ENCODE results near the gene HCN3. TPM values are rescaled to one million over a fixed set of nuclear protein-coding genes. Genes with fewer than 3 reads are reported as not detected.

Gene HCN3
- total RNA-seq, 1 donor from 2014 or later: 2.5 TPM

DNA sequence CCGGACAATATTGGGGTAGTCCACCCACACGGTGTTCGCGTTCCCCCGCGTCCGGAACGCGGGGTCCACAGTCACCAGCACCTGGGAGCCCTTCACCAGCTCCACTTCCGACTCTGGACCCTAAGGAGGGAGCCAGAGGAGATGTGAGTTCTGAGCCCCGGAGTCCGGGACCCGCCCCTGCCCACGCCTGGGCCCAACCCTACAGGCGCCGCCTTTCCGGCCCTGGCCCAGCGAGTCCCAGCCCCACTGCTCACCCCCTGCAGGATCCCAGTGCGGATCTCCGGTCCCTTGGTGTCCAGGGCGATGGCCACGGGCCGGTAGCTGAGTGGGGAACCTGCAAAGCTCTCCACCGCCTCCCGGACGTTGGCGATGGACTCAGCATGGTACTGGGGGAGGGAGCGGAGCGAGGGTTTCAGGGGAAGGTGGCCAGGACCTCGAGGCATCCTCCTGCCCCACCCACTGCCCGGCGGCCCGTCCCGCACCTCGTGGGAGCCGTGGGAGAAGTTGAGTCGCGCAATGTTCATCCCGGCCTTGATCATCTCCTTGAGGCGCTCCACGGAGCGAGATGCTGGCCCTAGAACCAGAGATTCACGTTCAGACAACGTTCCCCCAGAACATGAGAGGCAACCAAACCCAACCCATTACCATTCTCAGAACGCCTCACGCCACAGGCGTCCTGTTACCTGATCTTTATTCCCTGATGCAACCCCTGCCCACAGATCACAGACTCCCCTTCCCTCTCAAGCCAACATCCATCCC lies 18.1 kb downstream of the HCN3 start:
- no peak for DNase-seq (ENCODE audit: low spot score)
- Mint-ChIP-seq H3K36me3 (ENCODE audit: low read depth) (no peaks in the 10 kb centered on the region), H3K27me3 (ENCODE audit: insufficient read depth) (peaks cover 31% of the 10 kb centered on the region), H3K27ac (no peak overlapping the region), H3K4me1 (ENCODE audit: low read depth) (peaks cover 6% of the 10 kb centered on the region), H3K4me3 (no peak overlapping the region), H3K9me3 (no peaks in the 10 kb centered on the region)
- intact Hi-C loops (cut with micrococcal nuclease): no loop called here

DNA sequence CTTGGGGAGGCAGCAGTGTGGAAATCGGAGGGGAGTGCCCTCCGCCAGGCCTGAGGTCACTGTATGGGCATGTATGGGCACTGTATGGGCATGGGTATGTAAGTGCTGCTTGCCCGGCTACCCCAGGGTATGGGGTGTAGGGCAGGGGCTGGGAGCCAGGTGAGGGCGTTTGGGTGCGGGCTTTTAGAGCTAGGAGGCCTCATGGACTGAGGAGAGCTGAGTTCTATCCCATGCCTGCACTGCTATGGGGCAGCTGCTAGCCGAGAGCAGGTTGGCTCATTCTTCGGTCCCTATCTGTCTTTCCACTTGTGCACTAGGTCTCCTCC lies 18.6 kb downstream of the HCN3 start:
- H3K4me1 Mint-ChIP-seq (ENCODE audit: low read depth): peaks cover 6% of the 10 kb centered on the region
- H3K36me3 Mint-ChIP-seq (ENCODE audit: low read depth): no peaks in the 10 kb centered on the region
- H3K27ac Mint-ChIP-seq: no peak overlapping the region
- no peak overlapping the region for H3K4me3 Mint-ChIP-seq
- H3K9me3 Mint-ChIP-seq: no peaks in the 10 kb centered on the region
- intact Hi-C loops (cut with micrococcal nuclease): no loop called here
- DNase-seq (ENCODE audit: low spot score): no peak
- peaks cover 30% of the 10 kb centered on the region for H3K27me3 Mint-ChIP-seq (ENCODE audit: insufficient read depth)

DNA sequence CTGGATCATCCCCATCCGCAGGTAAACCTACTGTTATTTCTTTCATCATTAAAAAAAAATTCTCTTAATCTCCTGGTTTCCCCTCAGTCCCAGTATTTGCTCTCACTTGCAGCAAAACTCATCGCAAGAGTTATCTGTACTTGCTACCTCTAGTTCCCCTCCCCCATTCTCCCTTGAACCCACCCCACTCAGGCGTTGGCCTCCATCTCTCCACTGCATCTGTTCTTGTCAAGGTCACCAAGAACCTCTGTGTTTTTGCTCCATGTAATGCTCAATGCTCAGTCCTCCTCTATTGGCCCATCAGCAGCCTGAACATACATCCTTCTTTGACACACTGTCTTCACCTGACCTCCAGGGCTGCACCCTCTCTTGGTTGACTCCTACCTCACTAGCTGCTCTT lies 19.4 kb downstream of the HCN3 start:
- intact Hi-C loops (cut with micrococcal nuclease): no loop called here
- peaks cover 6% of the 10 kb centered on the region for H3K4me1 Mint-ChIP-seq (ENCODE audit: low read depth)
- DNase-seq (ENCODE audit: low spot score): no peak
- H3K27me3 Mint-ChIP-seq (ENCODE audit: insufficient read depth): peaks cover 28% of the 10 kb centered on the region
- no peak overlapping the region for H3K27ac Mint-ChIP-seq
- no peak overlapping the region for H3K4me3 Mint-ChIP-seq
- no peaks in the 10 kb centered on the region for H3K9me3 Mint-ChIP-seq
- no peaks in the 10 kb centered on the region for H3K36me3 Mint-ChIP-seq (ENCODE audit: low read depth)

DNA sequence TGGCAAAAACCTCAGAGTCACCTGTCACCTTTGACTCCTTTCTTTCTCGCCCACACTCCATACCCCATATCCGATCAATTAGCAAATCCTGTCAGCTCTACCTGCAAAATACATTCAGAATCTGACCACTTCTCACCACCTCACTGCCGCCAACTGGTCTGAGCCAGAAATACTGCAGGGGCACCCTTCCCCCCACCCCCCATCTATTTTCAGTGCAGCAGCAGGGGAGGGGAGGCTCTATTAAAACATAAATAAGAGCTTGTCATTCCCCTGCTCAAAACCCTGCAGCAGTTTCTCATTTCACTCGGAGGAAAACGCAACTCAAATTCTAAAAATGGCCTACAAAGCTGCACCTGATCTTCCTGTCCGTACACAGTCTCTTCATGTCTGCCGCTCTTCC lies 20.1 kb downstream of the HCN3 start:
- H3K9me3 Mint-ChIP-seq: no peaks in the 10 kb centered on the region
- H3K4me1 Mint-ChIP-seq (ENCODE audit: low read depth): peaks cover 6% of the 10 kb centered on the region
- H3K4me3 Mint-ChIP-seq: no peak overlapping the region
- no peak for DNase-seq (ENCODE audit: low spot score)
- no peaks in the 10 kb centered on the region for H3K36me3 Mint-ChIP-seq (ENCODE audit: low read depth)
- peaks cover 28% of the 10 kb centered on the region for H3K27me3 Mint-ChIP-seq (ENCODE audit: insufficient read depth)
- no peak overlapping the region for H3K27ac Mint-ChIP-seq
- intact Hi-C loops (cut with micrococcal nuclease): no loop called here

DNA sequence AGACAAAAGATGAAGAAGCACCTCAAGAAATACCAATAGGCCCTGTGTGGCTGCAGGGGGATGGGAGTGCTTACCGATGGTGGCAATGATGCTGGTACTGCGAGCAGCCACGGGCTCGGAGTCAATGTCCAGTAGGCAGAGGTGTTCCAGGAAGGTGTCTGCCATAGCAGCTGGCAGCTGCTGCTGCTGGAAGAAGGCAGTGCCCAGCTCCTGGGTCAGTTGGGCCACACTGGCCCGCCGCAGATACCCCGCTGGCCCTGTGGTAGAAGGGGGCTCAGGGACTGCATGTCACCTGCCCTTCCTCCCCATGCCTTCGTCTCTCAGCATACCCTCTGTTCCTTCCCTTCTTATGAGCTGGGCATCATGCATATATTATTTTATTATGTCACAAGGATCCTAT lies 22.8 kb downstream of the HCN3 start:
- H3K27me3 Mint-ChIP-seq (ENCODE audit: insufficient read depth): peaks cover 12% of the 10 kb centered on the region

DNA sequence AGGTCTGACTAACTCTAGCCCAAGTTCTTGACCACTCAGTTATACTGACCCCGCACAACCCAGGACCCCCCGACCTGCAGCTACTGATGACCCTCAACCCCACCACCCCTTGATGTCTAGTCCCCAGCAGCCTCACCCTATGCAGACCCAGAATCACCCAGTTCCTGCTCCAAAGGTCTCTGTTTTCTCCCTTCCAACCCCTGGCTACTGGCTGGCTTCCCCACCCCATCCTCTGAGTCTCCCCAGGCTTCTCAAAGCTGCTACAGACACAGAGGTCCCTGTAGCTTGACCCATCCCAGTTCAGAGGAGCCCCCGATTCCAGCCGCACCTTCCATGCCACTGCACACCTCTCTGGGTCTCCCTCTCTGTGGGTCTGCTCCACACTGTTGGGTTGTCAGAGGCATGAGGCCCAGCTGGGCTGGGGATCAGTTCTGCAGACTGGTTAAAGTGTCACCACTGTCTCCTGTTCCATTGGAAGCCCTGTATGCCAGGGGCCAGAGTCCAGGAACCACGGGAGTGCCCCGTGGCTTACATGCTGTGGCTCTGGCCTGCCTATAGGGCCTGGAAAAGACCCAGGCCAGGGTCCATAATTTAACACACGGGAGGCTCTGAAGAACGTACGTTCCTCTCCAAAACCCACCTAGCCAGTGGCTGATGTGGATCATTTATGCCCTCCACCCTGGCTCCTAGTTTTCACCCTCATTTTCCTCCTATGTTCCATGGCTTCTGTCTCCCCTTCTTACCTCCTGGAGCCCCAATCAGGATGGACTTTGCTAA lies 23.5 kb downstream of the HCN3 start:
- H3K4me3 Mint-ChIP-seq: no peak overlapping the region
- H3K9me3 Mint-ChIP-seq: no peaks in the 10 kb centered on the region
- intact Hi-C loops (cut with micrococcal nuclease): no loop called here
- no peak for DNase-seq (ENCODE audit: low spot score)
- H3K27ac Mint-ChIP-seq: no peak overlapping the region
- no peaks in the 10 kb centered on the region for H3K4me1 Mint-ChIP-seq (ENCODE audit: low read depth)
- H3K27me3 Mint-ChIP-seq (ENCODE audit: insufficient read depth): peaks cover 8% of the 10 kb centered on the region
- no peaks in the 10 kb centered on the region for H3K36me3 Mint-ChIP-seq (ENCODE audit: low read depth)

More for the DNA sequence above, 22.8 kb downstream of the HCN3 start:
- Mint-ChIP-seq H3K36me3 (ENCODE audit: low read depth) (no peaks in the 10 kb centered on the region), H3K27ac (no peak overlapping the region), H3K4me1 (ENCODE audit: low read depth) (no peaks in the 10 kb centered on the region), H3K9me3 (no peaks in the 10 kb centered on the region), H3K4me3 (no peak overlapping the region)
- intact Hi-C loops (cut with micrococcal nuclease): no loop called here
- no peak for DNase-seq (ENCODE audit: low spot score)

DNA sequence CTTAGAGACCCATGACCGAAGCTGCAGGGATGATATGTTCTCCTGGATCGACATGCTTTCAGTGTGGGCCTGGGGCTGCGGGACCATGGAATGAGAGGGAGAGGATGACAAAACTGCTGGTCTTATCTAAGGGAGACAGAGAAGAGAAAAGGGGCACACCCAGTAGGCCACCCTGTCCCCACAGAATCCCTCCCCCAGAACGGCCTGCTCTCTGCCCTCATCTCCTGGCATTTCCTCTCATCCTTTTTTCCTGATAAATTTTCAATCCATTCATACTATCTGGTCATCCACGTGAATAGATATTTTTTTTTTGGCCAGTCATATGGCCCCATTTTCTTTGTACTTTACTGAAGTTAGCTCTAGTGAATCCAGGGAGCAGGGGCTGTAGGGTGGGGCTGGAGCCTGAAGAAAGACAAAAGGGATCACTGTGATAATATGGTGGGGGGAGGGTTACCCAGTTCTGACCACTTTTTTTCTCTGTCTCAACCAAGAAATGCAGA lies 24.1 kb downstream of the HCN3 start, which contains the start of gene PKLR:
PKLR (minus strand) TSS at position 97 of the 500 bp plus-strand sequence; CDS start at position 54, 43 bp downstream.
- no peak for DNase-seq (ENCODE audit: low spot score)
- no peak within 1 kb of the TSS for H3K27ac Mint-ChIP-seq
- no peak within 1 kb of the TSS for H3K4me3 Mint-ChIP-seq
- no peaks in the 10 kb centered on the region for H3K4me1 Mint-ChIP-seq (ENCODE audit: low read depth)
- no peaks in the 10 kb centered on the region for H3K9me3 Mint-ChIP-seq
- peaks cover 2% of the 10 kb centered on the region for H3K27me3 Mint-ChIP-seq (ENCODE audit: insufficient read depth)
- intact Hi-C loops (cut with micrococcal nuclease): no loop called here
- no peaks in the 10 kb centered on the region for H3K36me3 Mint-ChIP-seq (ENCODE audit: low read depth)

DNA sequence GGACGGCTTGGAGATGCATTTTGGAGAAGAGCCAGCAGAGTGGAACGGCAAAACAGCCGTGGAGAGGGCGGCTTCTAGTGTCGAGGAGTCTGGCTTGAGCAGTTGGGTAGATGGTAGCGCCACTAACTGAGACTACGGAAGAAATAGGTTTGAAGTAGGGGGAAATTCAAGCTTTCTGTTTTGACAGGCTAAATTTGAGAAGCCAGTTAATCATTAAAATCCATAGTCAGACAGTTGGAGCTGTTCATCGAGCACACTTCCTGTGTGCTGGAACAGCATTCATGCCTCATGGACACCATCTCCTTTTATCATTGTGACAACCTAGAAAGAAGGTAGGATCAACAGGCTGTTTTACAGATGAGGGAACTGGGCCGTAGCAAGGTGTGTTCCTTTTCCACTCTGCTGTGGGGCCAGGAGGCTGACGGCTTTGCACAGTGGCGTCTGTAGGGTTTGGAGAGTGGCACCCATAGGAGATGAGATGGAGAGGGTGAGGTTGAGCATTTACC lies 27.3 kb downstream of the HCN3 start:
- intact Hi-C loops (cut with micrococcal nuclease): no loop called here
- no peaks in the 10 kb centered on the region for H3K27me3 Mint-ChIP-seq (ENCODE audit: insufficient read depth)
- peaks cover 2% of the 10 kb centered on the region for H3K4me1 Mint-ChIP-seq (ENCODE audit: low read depth)
- no peak overlapping the region for H3K27ac Mint-ChIP-seq
- H3K4me3 Mint-ChIP-seq: no peak overlapping the region
- H3K36me3 Mint-ChIP-seq (ENCODE audit: low read depth): no peaks in the 10 kb centered on the region
- DNase-seq (ENCODE audit: low spot score): no peak
- H3K9me3 Mint-ChIP-seq: no peaks in the 10 kb centered on the region

DNA sequence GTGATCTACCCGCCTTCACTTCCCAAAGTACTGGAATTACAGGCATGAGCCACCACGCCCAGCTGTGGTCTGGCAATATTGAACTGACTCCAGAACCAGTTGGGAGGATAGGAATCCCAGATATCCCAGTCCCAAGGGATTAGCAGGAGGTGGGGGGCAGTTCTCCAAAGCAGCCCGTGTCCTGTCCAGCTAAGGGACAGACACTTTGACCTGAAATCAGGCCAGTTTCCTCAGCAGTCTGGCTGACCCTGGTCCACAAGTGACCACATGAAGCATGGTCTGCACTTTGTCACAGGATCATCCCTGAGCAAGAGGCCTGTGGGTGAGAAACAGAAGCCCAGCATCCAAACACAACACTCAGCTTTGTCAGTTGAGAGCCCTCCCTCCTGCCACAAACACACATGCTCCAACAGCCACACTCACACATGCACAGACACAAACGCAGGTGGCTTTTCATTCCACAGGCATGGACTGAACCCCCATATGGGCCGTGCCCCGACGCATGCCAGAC lies 28.7 kb downstream of the HCN3 start:
- Mint-ChIP-seq H3K4me3 (no peak overlapping the region), H3K4me1 (ENCODE audit: low read depth) (peaks cover 14% of the 10 kb centered on the region), H3K27me3 (ENCODE audit: insufficient read depth) (no peaks in the 10 kb centered on the region), H3K27ac (peak overlapping the region; percentile 69), H3K9me3 (no peaks in the 10 kb centered on the region), H3K36me3 (ENCODE audit: low read depth) (peaks cover 10% of the 10 kb centered on the region)
- intact Hi-C loops (cut with micrococcal nuclease): no loop called here
- DNase-seq (ENCODE audit: low spot score): no peak

DNA sequence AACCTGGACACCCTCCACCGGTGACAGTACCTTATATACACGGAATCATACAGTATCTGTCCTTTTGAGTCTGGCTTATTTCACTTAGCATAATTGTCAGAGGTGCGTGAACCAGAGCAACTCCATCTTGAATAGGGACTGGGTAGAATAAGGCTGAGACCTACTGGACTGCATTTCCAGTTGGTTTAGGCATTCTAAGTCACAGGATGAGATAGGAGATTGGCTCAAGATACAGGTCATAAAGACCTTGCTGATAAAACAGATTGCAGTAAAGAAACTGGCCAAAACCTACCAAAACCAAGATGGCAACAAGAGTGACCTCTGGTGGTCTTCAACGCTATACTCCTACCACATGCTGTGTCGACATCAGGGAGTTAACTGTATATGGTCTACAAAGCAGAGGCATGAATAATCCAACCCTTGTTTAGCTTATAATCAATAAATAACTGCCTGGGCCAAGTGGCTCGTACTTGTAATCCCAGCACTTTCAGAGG lies 30.0 kb downstream of the HCN3 start:
- Mint-ChIP-seq H3K36me3 (ENCODE audit: low read depth) (peaks cover 21% of the 10 kb centered on the region), H3K9me3 (no peaks in the 10 kb centered on the region), H3K27me3 (ENCODE audit: insufficient read depth) (no peaks in the 10 kb centered on the region), H3K27ac (peak overlapping the region; percentile 37), H3K4me3 (peak overlapping the region; percentile 37), H3K4me1 (ENCODE audit: low read depth) (peaks cover 28% of the 10 kb centered on the region)
- intact Hi-C loops (cut with micrococcal nuclease): no loop called here
- no peak for DNase-seq (ENCODE audit: low spot score)

DNA sequence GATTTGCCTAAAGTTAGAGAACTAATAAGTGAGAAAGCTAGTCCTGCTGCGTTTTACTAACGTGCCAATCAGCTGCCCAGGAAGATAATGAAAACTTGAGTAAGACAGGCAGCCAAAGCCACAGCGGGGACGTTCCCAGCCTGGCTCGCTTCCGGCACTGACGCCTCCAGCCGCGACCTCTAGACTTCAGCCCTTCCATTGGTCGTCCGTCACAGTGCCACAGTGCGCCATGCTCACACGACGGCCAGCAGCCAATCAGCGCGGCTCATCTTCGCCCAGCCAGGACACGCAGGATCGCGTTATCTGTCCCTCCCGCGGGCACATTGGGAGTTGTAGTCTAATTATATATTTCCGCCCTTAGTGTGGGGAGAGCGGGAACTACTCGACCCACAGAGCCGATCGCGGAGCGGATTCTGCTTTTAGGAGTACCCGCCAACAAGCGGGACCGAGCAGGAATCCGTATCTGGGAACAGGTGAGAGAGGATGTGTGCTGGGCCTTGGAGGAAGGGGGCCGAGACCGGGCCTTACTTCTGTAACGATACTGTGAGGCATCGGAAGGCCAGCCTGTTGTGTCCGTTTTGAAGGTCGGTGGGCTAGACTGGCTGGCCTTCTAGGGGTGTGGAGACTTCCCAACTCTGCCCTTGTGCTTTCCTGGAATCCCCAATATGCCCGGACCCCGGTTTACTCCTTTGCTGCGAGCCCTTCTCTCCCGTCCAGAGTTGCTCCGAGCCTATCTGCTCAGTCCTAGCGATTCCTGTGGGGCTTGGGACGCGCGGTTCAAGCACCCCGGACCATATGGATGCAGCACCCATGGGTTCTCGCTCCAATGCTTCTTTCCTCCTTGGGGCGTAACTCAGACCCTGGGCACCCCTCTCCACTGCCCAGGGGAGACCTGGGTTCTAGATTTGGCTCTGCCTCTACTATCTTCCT lies 31.5 kb downstream of the HCN3 start, which contains the start of gene FDPS:
FDPS (plus strand) TSS at position 374 of the 930 bp plus-strand sequence. CDS start 924 bp downstream, outside the sequence.
- Mint-ChIP-seq H3K9me3 (no peaks in the 10 kb centered on the region), H3K27ac (peak within 1 kb of the TSS; percentile 93), H3K27me3 (ENCODE audit: insufficient read depth) (no peaks in the 10 kb centered on the region), H3K36me3 (ENCODE audit: low read depth) (peaks cover 29% of the 10 kb centered on the region), H3K4me1 (ENCODE audit: low read depth) (peaks cover 38% of the 10 kb centered on the region), H3K4me3 (peak within 1 kb of the TSS; percentile 92)
- intact Hi-C loops (cut with micrococcal nuclease): loop anchor here (1.0 to 2.0 kb wide), 8 partner anchors 15 to 549 kb away; partner anchors contain the start of genes CLK2, DAP3, GON4L and HCN3
- peak; percentile 98 for DNase-seq (ENCODE audit: low spot score)

Measured in activated T-helper 1 cell treated with anti-CD3 and anti-CD28 coated beads, Interleukin-12 subunit alpha, Interleukin-12 subunit beta, Interleukin-2, Interleukin-4 antibody, amounts not matched to agents 30 ng/mL and 10 ng/mL and 1 ng/mL, durations not matched to agents 14 hours and 24 hours and 36 hours (primary cell).